GM12864 (cell line): Measurements from ENCODE around the gene FSCN2.

Source experiments
- DNase-seq: peaks from one replicate; pipeline ENCODE4 v3.0.0-alpha.2; 2011; ENCODE audit warnings: low read depth
- H3K4me3 ChIP-seq: 2 replicates; pipeline ENCODE4 v1.5.1; 2011; ENCODE audit warnings: mild to moderate bottlenecking, low read depth, low read length, control low read depth
- TF ChIP-seq, protein P1 (sequence below): IDR thresholded peaks from 2 replicates; pipeline ENCODE4 v1.5.1; 2011; ENCODE audit warnings: low read depth, mild to moderate bottlenecking, moderate library complexity, low read length, control low read depth, inconsistent platforms; ENCODE audit errors: missing control alignments

FSCN2 gene

DNA sequence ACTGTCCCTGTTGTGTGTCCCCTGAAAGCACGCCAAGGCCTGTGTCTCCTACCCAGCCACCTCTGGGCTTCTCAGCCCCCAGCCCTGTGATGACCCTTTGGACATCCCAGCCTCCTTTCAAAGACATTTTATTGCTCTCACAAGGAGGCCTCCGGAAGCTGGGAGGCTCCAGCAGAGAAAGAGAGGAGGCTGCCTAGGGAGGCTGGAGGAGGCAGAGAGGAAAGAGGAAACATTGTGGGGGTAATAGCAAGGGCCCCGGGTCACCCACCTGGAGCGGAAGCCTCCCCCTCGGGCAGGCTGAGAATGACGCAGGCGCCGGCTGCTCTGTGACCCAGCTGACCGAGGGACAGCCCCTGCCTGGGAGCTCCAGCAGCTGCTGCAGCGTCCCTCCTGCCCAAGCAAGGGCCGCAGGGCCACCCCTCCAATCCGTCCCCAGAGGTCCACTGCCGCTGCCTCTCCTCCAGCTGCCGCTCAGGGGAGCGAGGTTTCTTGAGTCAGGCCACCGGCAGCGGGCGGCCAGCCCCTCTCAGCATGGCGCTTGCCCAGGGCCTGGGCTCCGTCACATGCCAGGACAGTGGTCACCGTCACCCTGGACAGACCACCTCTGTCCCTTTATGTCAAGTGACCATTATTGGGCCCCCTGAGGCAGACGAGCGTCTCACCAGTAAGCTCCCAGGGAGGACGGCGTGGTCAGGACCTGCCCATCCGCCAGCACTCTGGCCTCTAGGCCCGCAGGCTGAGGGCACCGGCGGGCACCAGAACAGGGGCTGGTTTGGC, 44.9 kb upstream of the FSCN2 start:
- no peak for DNase-seq
- H3K4me3 ChIP-seq: no peak overlapping the region; the same call in 1 of the 2 replicates
- TF ChIP-seq, protein P1, sequence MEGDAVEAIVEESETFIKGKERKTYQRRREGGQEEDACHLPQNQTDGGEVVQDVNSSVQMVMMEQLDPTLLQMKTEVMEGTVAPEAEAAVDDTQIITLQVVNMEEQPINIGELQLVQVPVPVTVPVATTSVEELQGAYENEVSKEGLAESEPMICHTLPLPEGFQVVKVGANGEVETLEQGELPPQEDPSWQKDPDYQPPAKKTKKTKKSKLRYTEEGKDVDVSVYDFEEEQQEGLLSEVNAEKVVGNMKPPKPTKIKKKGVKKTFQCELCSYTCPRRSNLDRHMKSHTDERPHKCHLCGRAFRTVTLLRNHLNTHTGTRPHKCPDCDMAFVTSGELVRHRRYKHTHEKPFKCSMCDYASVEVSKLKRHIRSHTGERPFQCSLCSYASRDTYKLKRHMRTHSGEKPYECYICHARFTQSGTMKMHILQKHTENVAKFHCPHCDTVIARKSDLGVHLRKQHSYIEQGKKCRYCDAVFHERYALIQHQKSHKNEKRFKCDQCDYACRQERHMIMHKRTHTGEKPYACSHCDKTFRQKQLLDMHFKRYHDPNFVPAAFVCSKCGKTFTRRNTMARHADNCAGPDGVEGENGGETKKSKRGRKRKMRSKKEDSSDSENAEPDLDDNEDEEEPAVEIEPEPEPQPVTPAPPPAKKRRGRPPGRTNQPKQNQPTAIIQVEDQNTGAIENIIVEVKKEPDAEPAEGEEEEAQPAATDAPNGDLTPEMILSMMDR: no peak

DNA sequence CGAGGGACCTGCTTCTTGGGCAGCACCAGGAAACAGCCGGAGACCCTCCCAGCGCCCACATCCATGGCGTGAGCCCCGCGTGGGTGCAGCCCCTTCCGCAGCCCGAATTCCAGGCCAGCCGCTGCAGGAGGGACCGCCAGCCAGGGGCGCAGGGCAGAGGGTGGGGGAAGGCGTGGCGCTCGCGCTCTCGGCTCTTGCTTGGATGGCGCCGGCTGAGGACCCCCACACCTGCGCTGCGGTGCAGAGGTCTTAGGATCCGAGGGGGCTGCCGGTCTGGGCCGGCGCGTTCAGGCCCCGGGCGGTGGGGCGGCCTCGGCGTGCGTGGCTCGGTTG, 44.3 kb upstream of the FSCN2 start:
- TF ChIP-seq, protein P1: no peak
- H3K4me3 ChIP-seq: peak overlapping the region; percentile 23
- no peak for DNase-seq

DNA sequence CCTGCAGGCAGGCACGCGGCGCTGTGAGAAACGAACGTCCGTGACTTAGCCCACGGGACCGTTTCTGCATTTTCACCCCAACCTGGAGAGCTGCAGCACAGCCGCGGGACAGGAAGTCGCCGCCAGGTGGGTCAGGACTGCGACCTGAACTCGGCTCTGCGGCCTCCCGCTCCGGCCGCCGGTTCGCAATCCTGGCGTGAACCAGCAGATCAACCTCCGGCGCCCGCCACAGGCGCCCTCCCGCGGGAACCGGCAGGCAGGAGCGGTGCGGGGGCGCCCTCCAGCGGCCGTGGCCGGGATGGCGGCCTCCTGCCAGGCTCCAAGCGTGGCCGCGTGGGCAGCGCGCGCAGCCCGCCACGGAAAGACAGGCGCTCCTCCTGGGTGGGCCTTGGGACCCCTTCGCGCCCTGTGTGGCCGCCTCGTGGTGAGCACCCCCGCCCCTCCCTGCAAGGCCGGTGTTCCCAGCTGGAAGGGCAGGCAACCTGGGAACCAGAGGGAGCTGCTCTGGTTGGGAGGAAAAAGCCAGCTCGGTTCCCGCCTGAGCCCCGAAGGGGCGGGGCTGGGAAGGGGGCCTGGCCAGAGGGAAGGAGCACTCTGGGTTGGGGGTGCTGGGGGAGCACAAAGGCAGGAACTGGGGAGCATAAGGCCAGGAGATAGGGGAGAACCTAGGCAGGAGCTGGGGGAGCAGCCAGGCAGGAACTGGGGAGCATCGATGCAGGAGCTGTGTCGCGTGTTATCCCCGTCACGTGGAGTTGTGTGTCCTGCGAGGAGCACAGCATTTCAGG, 43.8 kb upstream of the FSCN2 start:
- peak overlapping the region; percentile 42 for H3K4me3 ChIP-seq
- TF ChIP-seq, protein P1: peak; percentile 87
- peak; percentile 62 for DNase-seq

DNA sequence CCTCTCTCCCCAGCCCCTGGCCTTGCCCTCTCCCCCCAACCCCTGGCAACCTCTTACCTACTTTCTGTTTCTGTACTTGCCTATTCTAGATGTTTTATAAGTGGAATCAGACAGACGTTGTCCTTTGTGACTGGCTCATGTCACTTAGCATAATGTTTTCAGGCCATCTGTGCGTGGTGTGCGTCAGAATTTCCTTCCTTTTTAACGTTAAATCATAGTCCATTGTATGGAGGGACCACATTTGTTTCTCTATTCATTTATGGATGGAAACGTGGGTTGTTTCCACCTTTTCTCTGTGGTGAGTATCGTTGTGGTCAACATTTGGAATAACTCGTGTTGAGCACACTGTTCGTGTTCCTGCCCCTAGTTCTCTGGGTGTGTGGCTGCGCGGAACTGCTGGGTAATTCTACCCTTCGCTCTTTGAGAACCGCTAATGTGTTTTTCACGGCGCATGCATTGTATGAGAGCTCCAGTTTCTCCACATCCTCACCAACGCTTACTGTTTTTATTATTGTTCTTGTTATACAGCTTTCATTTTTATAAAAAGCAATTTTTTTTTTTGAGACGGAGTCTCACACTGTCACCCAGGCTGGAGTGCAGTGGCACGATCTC, 41.9 kb upstream of the FSCN2 start:
- TF ChIP-seq, protein P1: no peak
- H3K4me3 ChIP-seq: no peak overlapping the region
- no peak for DNase-seq

DNA sequence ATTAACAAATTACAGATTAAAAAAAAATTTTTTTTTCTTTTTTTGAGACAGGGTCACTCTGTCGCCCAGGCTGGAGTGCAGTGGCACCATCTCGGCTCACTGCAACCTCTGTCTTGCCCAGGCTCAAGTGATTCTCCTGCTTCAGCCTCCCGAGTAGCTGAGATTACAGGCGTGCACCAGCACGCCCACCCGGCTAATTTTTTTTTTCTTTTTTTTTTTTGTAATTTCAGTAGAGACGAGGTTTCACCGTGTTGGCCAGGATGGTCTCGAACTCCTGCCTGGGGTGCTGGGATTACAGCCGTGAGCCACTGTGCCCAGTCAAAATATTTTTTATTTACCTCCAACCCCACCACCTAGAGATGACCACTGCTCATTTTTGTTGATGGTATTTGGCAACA, 41.1 kb upstream of the FSCN2 start:
- H3K4me3 ChIP-seq: no peak overlapping the region
- DNase-seq: no peak
- TF ChIP-seq, protein P1: no peak

DNA sequence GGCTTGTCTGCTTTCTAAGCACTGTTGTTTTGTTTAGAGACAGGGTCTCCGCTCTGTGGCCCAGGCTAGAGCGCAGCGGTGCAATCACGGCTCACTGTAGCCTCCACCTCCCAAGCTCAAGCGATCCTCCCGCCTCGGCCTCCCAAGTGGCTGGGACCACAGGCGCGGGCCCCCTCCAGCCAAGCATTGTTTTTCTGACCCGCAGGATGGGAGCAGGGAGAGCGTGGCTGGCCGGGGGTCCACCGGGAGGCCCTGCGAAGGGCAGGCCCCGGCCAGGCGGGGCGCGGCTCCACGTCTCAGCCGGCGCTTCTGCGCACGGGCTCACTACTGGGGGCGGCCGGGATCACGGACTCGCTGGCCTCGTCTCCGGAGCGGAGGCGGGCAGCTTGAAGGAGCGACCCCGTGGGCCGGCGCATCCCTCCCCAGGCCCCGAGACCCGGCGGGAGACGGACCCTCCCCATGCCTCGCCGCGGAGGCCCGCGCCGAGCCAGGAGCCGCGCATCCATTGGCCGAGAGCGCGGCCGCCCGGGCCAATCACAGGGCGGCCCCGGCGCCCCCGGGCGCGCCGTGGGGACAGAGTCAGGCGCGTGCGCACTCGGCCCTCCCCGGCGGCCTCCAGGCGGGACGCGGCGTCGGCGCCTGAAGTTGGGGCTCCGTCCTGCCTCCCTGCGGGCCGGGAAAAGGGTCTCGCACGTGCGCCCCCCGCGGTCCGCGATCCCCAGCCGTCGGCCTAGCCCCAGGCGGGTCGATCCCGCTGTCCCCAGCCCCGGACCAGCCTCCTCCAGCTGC, 40.5 kb upstream of the FSCN2 start:
- TF ChIP-seq, protein P1: no peak

More for the DNA sequence above, 40.5 kb upstream of the FSCN2 start:
- peak overlapping the region; percentile 58 for H3K4me3 ChIP-seq
- DNase-seq: no peak
